ENCODE data around the gene ENO3. TPM values are rescaled to one million over a fixed set of nuclear protein-coding genes. Genes with fewer than 3 reads are reported as not detected.

ENO3 gene
- total RNA-seq, 4 donors from 2014 or later = 7.5 to 15.3 (median 10.2) TPM

- no peak overlapping the region for H3K4me3 ChIP-seq
- no peaks in the 10 kb centered on the region for H3K9me3 ChIP-seq
- no peak for TF ChIP-seq EP300 (IDR thresholded peaks at IDR 0.05)
- TF ChIP-seq CTCF (IDR thresholded peaks at IDR 0.05) = no peak
- no peak for TF ChIP-seq POLR2A (IDR thresholded peaks at IDR 0.05)
- no peak for DNase-seq (ENCODE audit: low spot score in 2 of 2)
- peaks cover 0 to 42% (median 4%) of the 10 kb centered on the region in 3 donors for H3K36me3 ChIP-seq
- 91 to 92% methylated on average over 16 of the region's 16 CpGs for WGBS, 2 donors
- H3K27me3 ChIP-seq = no peaks in the 10 kb centered on the region
- no peak overlapping the region for H3K27ac ChIP-seq
- H3K4me1 ChIP-seq = peaks cover 0 to 52% (median 26%) of the 10 kb centered on the region in 4 donors
These were observed 13.4 kb upstream of the ENO3 start for GRCh38 chr17:4937553-4937952.

GRCh38 chr17:4938069-4938491 lies 12.8 kb upstream of the ENO3 start:
- Histone ChIP-seq H3K4me3 (no peak overlapping the region), H3K36me3 (peaks cover 0 to 47% (median 4%) of the 10 kb centered on the region in 3 donors), H3K27me3 (no peaks in the 10 kb centered on the region), H3K4me1 (peaks cover 0 to 55% (median 26%) of the 10 kb centered on the region in 4 donors), H3K9me3 (no peaks in the 10 kb centered on the region), H3K27ac (no peak overlapping the region)
- DNase-seq (ENCODE audit: low spot score in 2 of 2) = no peak
- TF ChIP-seq POLR2A (IDR thresholded peaks at IDR 0.05) (no peak), EP300 (IDR thresholded peaks at IDR 0.05) (no peak), CTCF (IDR thresholded peaks at IDR 0.05) (no peak)
- WGBS, 2 donors = 91% methylated on average over 11 of the region's 11 CpGs

- no peaks in the 10 kb centered on the region for H3K27me3 ChIP-seq
- WGBS, 2 donors = 50 to 58% methylated on average over 14 to 19 of the region's 19 CpGs
- H3K4me3 ChIP-seq = peak overlapping the region; percentile 55 to 82 (median 68)
- TF ChIP-seq CTCF (IDR thresholded peaks at IDR 0.05) (no peak), POLR2A (IDR thresholded peaks at IDR 0.05) (no peak), EP300 (IDR thresholded peaks at IDR 0.05) (no peak)
- no peaks in the 10 kb centered on the region for H3K9me3 ChIP-seq
- peaks cover 0 to 55% (median 25%) of the 10 kb centered on the region in 4 donors for H3K4me1 ChIP-seq
- no peak for DNase-seq (ENCODE audit: low spot score in 2 of 2)
- peaks cover 0 to 55% (median 4%) of the 10 kb centered on the region in 3 donors for H3K36me3 ChIP-seq
- H3K27ac ChIP-seq = peak overlapping the region; percentile 82 to 96 (median 90)
These were observed 12.0 kb upstream of the ENO3 start for GRCh38 chr17:4938688-4939545.

- no peak for TF ChIP-seq POLR2A (IDR thresholded peaks at IDR 0.05)
- no peak for TF ChIP-seq EP300 (IDR thresholded peaks at IDR 0.05)
- TF ChIP-seq CTCF (IDR thresholded peaks at IDR 0.05) = no peak
- peaks cover 0 to 61% (median 4%) of the 10 kb centered on the region in 3 donors for H3K36me3 ChIP-seq
- WGBS, 2 donors = 0% methylated on average over 16 of the region's 16 CpGs; no CpG with 5 or more reads in 1 of the 2 donors
- peak overlapping the region; percentile 55 to 82 (median 68) for H3K4me3 ChIP-seq
- no peaks in the 10 kb centered on the region for H3K9me3 ChIP-seq
- H3K27ac ChIP-seq = peak overlapping the region; percentile 82 to 96 (median 90)
- peaks cover 0 to 55% (median 24%) of the 10 kb centered on the region in 4 donors for H3K4me1 ChIP-seq
- no peak for DNase-seq (ENCODE audit: low spot score in 2 of 2)
- no peaks in the 10 kb centered on the region for H3K27me3 ChIP-seq
These were observed 11.4 kb upstream of the ENO3 start for GRCh38 chr17:4939546-4939795.

All from tibial nerve (tissue), 4 donors.